Upper lobe of right lung (tissue), 1 donor: Measurements from ENCODE around the gene PCNT. TPM values are rescaled to one million over a fixed set of nuclear protein-coding genes. Genes with fewer than 3 reads are reported as not detected.

ENCODE experiments used
- ATAC-seq: fragments of 200-7000 bp; cut with Tn5 transposase; one replicate; pipeline ENCODE4 v1.9.1; 2020; ENCODE audit warnings: mild to moderate bottlenecking, moderate library complexity
- DNase-seq: peaks from one replicate; pipeline ENCODE4 v3.0.0-alpha.2; 2020
- H3K27ac ChIP-seq: fragments of 200-600 bp; one replicate; pipeline ENCODE4 v1.8.0; 2022
- H3K27me3 ChIP-seq: fragments of 200-600 bp; one replicate; pipeline ENCODE4 v1.8.0; 2022; ENCODE audit warnings: mild to moderate bottlenecking
- H3K36me3 ChIP-seq: fragments of 200-600 bp; one replicate; pipeline ENCODE4 v1.8.0; 2022
- H3K4me1 ChIP-seq: fragments of 200-600 bp; one replicate; pipeline ENCODE4 v1.8.0; 2022
- H3K4me3 ChIP-seq: fragments of 200-600 bp; one replicate; pipeline ENCODE4 v1.8.0; 2022; ENCODE audit warnings: mild to moderate bottlenecking
- H3K9me3 ChIP-seq: fragments of 200-600 bp; one replicate; pipeline ENCODE4 v1.8.0; 2022
- CTCF ChIP-seq: fragments of 200-600 bp; IDR thresholded peaks from one replicate; pipeline ENCODE4 v1.8.0; 2022; ENCODE audit warnings: antibody characterized with exemption
- intact Hi-C: fragments of 100-400 bp; cut with DNase I; formaldehyde crosslinking; loops from one replicate; pipeline ENCODE4 v1.11.0; 2022
- total RNA-seq: library from RNA; stranded (reverse); fragmentation: NEBNext Ultra II Directional; extraction: Animal tissue kit (Norgen Biotek cat#: 25700); gene quantifications from one replicate; pipeline ENCODE4 v1.2.1, GENCODE V29; 2021
- donor health status: DM: no; HTN: yes; CAD: no; lungs with severe emphysema.

PCNT gene
- total RNA-seq, 1 donor from 2014 or later: 29.3 TPM

DNA sequence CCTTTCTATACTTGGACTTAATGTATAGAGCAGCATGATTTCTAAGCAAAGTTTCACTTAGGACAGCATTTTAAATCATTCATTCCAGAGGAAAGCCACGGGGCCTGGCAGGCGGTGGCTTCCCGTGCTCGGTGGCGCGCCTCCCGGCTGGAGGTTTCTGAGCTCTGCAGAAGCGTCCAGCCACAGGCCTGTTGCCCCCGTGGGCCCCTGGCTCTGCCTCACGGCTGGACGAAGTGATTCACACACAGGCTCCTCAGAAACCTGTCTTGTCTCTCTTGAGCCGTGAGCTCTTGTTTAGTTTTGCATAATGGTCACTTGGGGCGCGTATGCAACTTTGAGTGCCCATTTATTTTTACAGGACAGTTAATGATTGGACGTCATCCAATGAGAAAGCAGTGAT, 112.7 kb downstream of the PCNT start:
- intact Hi-C loops: no loop called here
- no peak for ATAC-seq
- H3K36me3 ChIP-seq: peaks cover 59% of the 10 kb centered on the region
- no peak for DNase-seq
- no peaks in the 10 kb centered on the region for H3K9me3 ChIP-seq
- H3K4me3 ChIP-seq: no peak overlapping the region
- no peak overlapping the region for H3K27ac ChIP-seq
- H3K27me3 ChIP-seq: no peaks in the 10 kb centered on the region
- no peaks in the 10 kb centered on the region for H3K4me1 ChIP-seq
- no peak for TF ChIP-seq CTCF

DNA sequence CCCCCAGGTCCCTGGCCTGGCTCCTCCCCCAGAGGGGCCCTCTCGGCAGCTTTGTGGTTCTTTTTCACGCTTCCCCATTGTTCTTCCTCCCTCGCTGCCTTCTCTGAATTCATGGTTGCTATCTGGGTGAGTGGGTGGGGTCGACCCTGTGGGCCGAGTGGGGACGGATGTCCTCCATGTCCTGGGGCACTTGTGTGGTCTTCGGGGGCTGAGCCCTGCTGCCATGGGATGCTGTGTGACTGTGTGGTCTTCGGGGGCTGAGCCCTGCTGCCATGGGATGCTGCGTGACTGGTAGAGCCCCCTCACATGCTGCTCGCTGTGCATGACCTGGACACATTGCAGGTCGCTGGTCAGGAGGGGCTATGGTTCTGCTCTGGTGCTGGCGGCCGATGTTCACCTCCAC, 113.1 kb downstream of the PCNT start:
- intact Hi-C loops: no loop called here
- no peak for DNase-seq
- Histone ChIP-seq H3K27me3 (no peaks in the 10 kb centered on the region), H3K36me3 (peaks cover 59% of the 10 kb centered on the region), H3K4me3 (no peak overlapping the region), H3K9me3 (no peaks in the 10 kb centered on the region), H3K27ac (no peak overlapping the region), H3K4me1 (no peaks in the 10 kb centered on the region)
- no peak for ATAC-seq
- TF ChIP-seq CTCF: no peak

GRCh38 chr21:46437511-46437910, 113.6 kb downstream of the PCNT start:
- Histone ChIP-seq H3K27me3 (no peaks in the 10 kb centered on the region), H3K27ac (no peak overlapping the region), H3K4me3 (no peak overlapping the region), H3K4me1 (no peaks in the 10 kb centered on the region), H3K36me3 (peaks cover 60% of the 10 kb centered on the region), H3K9me3 (no peaks in the 10 kb centered on the region)
- no peak for TF ChIP-seq CTCF
- DNase-seq: no peak
- intact Hi-C loops: no loop called here
- ATAC-seq: no peak

DNA sequence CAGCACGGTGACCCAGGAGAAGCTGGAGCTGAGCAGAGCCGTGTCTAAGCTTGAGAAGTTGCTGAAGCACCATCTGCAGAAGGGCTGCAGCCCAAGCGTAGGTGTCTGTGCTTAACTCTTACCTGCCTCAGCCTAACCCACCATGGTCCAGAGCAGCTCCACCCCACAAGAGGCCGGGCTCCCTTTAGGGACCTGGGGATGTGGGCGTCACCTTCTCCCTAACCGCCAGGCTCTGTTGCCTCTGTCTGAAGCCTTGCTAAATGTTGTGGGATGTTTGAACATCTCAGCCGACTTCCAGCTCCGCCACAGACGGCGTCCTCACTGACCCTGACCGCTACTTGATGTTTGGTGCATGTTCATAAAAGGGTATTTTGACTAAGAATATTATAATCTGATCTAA, 114.3 kb downstream of the PCNT start:
- intact Hi-C loops: no loop called here
- H3K4me3 ChIP-seq: no peak overlapping the region
- H3K36me3 ChIP-seq: peaks cover 67% of the 10 kb centered on the region
- DNase-seq: no peak
- no peak for ATAC-seq
- H3K4me1 ChIP-seq: no peaks in the 10 kb centered on the region
- no peaks in the 10 kb centered on the region for H3K9me3 ChIP-seq
- no peak for TF ChIP-seq CTCF
- H3K27ac ChIP-seq: no peak overlapping the region
- no peaks in the 10 kb centered on the region for H3K27me3 ChIP-seq

DNA sequence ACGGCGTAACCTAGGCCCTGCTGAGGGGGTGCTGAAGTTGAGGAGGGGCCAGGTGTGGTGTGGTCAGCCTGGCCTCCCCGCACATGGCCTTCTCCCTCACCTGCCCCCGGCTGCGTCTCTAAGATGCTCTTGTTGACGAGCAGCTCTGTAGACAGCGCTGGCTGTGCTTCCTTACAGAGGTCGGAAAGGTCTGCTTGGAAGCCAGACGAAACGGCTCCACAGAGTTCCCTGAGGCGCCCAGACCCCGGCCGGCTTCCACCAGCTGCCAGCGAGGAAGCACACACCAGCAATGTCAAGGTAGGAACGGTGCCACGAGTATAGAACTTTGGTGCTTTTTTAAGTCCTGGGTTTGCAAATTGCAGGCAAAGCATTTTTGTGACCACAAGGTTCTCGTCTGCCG, 116.0 kb downstream of the PCNT start:
- H3K4me3 ChIP-seq: no peak overlapping the region
- no peak for TF ChIP-seq CTCF
- no peaks in the 10 kb centered on the region for H3K27me3 ChIP-seq
- H3K4me1 ChIP-seq: no peaks in the 10 kb centered on the region
- no peak overlapping the region for H3K27ac ChIP-seq
- DNase-seq (no peak), ATAC-seq (no peak)
- intact Hi-C loops: no loop called here
- H3K36me3 ChIP-seq: peaks cover 71% of the 10 kb centered on the region
- no peaks in the 10 kb centered on the region for H3K9me3 ChIP-seq

GRCh38 chr21:46441331-46441730, 117.4 kb downstream of the PCNT start:
- Histone ChIP-seq H3K27me3 (no peaks in the 10 kb centered on the region), H3K36me3 (peaks cover 61% of the 10 kb centered on the region), H3K27ac (no peak overlapping the region), H3K9me3 (no peaks in the 10 kb centered on the region), H3K4me1 (no peaks in the 10 kb centered on the region), H3K4me3 (no peak overlapping the region)
- DNase-seq (no peak), ATAC-seq (no peak)
- TF ChIP-seq CTCF: no peak
- intact Hi-C loops: no loop called here
